DND-41 (cell line): ENCODE results near the gene WDR90.
A peak's percentile ranks its signal among the peaks of the same experiment; 100 is the strongest.

Source experiments
- ATAC-seq: fragments of 200-7000 bp; cut with Tn5 transposase; 3 replicates; pipeline ENCODE4 v1.9.1; 2021; ENCODE audit warnings: low read depth; ENCODE audit not compliant: insufficient read depth
- DNase-seq: peaks from one replicate; pipeline ENCODE4 v3.0.0-alpha.2; 2020
- H2AFZ ChIP-seq: 2 replicates; pipeline ENCODE4 v1.6.0; 2012; ENCODE audit warnings: low read depth, low read length
- H3K27ac ChIP-seq: 2 replicates; pipeline ENCODE4 v1.5.1; 2012; ENCODE audit warnings: low read length, inconsistent platforms
- H3K27me3 ChIP-seq: fragments of 200-600 bp; sonication (generic); 2 replicates; pipeline ENCODE4 v1.6.0; 2012; ENCODE audit warnings: low read length, mild to moderate bottlenecking, inconsistent platforms; ENCODE audit not compliant: insufficient read depth, poor library complexity
- H3K36me3 ChIP-seq: 2 replicates; pipeline ENCODE4 v1.5.1; 2012; ENCODE audit warnings: low read length, inconsistent platforms; ENCODE audit not compliant: insufficient read depth
- H3K4me1 ChIP-seq: 2 replicates; pipeline ENCODE4 v1.5.1; 2012; ENCODE audit warnings: mild to moderate bottlenecking, low read length; ENCODE audit not compliant: insufficient read depth
- H3K4me2 ChIP-seq: 2 replicates; pipeline ENCODE4 v1.6.0; 2012; ENCODE audit warnings: mild to moderate bottlenecking, moderate library complexity, low read length, inconsistent platforms; ENCODE audit not compliant: insufficient read depth
- H3K4me3 ChIP-seq, 2 experiments: fragments of 200-600 bp in 1 of 2; shearing (Covaris generic) in 1 of 2; 2 replicates each; pipeline ENCODE4 v1.5.1; 2012 to 2016; ENCODE audit warnings: inconsistent platforms in 2 of 2, low read length in 2 of 2, mild to moderate bottlenecking in 2 of 2, low read depth in 1 of 2, moderate library complexity in 1 of 2
- H3K79me2 ChIP-seq: 2 replicates; pipeline ENCODE4 v1.6.0; 2012; ENCODE audit warnings: low read length, inconsistent platforms; ENCODE audit not compliant: insufficient read depth
- H3K9ac ChIP-seq: 2 replicates; pipeline ENCODE4 v1.6.0; 2012; ENCODE audit warnings: low read depth, mild to moderate bottlenecking, inconsistent platforms, low read length, moderate library complexity
- H3K9me3 ChIP-seq: 2 replicates; pipeline ENCODE4 v1.5.1; 2012; ENCODE audit warnings: low read length, moderate library complexity, mild to moderate bottlenecking, inconsistent platforms; ENCODE audit not compliant: insufficient read depth, severe bottlenecking
- H4K20me1 ChIP-seq: 2 replicates; pipeline ENCODE4 v1.6.0; 2012; ENCODE audit warnings: low read length; ENCODE audit not compliant: insufficient read depth
- EZH2 ChIP-seq: IDR thresholded peaks from 3 replicates; pipeline ENCODE4 v1.6.1; 2012; ENCODE audit warnings: borderline replicate concordance, low read depth, mild to moderate bottlenecking, moderate library complexity, low read length, inconsistent platforms; ENCODE audit not compliant: severe bottlenecking
- TF ChIP-seq, protein P1 (sequence below): IDR thresholded peaks from 2 replicates; pipeline ENCODE4 v1.5.1; 2012; ENCODE audit warnings: borderline replicate concordance, low read length, moderate library complexity, mild to moderate bottlenecking; ENCODE audit not compliant: poor library complexity, severe bottlenecking; ENCODE audit errors: extremely low read depth

The WDR90 gene

DNA sequence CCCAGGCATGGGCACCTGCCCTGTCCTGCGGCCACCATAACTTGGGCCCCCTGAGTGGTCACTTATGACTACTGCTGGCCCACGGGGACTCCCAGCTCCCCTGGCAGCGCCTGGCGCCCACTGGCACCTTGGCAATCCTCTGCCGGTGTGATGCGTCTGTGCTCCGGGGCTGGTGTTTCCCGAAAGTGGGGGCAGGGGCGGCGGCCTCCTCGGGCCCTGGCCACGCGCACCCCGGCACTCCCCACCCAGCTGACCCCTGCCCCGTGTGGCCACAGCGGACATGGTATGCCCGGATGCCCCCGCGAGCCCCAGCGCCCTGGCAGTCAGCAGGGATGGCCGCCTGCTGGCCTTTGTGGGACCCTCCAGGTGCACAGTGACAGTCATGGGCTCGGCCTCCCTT lies 8.3 kb downstream of the WDR90 start:
- no peak overlapping the region for H3K4me2 ChIP-seq
- H3K27me3 ChIP-seq = no peaks in the 10 kb centered on the region
- H2AFZ ChIP-seq = no peak overlapping the region
- no peaks in the 10 kb centered on the region for H3K9me3 ChIP-seq
- TF ChIP-seq EZH2 = no peak
- TF ChIP-seq, protein P1, sequence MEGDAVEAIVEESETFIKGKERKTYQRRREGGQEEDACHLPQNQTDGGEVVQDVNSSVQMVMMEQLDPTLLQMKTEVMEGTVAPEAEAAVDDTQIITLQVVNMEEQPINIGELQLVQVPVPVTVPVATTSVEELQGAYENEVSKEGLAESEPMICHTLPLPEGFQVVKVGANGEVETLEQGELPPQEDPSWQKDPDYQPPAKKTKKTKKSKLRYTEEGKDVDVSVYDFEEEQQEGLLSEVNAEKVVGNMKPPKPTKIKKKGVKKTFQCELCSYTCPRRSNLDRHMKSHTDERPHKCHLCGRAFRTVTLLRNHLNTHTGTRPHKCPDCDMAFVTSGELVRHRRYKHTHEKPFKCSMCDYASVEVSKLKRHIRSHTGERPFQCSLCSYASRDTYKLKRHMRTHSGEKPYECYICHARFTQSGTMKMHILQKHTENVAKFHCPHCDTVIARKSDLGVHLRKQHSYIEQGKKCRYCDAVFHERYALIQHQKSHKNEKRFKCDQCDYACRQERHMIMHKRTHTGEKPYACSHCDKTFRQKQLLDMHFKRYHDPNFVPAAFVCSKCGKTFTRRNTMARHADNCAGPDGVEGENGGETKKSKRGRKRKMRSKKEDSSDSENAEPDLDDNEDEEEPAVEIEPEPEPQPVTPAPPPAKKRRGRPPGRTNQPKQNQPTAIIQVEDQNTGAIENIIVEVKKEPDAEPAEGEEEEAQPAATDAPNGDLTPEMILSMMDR = no peak
- peaks cover 87% of the 10 kb centered on the region for H3K36me3 ChIP-seq
- H3K9ac ChIP-seq = no peak overlapping the region
- H3K79me2 ChIP-seq = no peaks in the 10 kb centered on the region
- no peak overlapping the region for H3K4me3 ChIP-seq
- ATAC-seq (no peak), DNase-seq (no peak)
- no peak overlapping the region for H3K27ac ChIP-seq
- peaks cover 23% of the 10 kb centered on the region for H4K20me1 ChIP-seq
- no peaks in the 10 kb centered on the region for H3K4me1 ChIP-seq

DNA sequence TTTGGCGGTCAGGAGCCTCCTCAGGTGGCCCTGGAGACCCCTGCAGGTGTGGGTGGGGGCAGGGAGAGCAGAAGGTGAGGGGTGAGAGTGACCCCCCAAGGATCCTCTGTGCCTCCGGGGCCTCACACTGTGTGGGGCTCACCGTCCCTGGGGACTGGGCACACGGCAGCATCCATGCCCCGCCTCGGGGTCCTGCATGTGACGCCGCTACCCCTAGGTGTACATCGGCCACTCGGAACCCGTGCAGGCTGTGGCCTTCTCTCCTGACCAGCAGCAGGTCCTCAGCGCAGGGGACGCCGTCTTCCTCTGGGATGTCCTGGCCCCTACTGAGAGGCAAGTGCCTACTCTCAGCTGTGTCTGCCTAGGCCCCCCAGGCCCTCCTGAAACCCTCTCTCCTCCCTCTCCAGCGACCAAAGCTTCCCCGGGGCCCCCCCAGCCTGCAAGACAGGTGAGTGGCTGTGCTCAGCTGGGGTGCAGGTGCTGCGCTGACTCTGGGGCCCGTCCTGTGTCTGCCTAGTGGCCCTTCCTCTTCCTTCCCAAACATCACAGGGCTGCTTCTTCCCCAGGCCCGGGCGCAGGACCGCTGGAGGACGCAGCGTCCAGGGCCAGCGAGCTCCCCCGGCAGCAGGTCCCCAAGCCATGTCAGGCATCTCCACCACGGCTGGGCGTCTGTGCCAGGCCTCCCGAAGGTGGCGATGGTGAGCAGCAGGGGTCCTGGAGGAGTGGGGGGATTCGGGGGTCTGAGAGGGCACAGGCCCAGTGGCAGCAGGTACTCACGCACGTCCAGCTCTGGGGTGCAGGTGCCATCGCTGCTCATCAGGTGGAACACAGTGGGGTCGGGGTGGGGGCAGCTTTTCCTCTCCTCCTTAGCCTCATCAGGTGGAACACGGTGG lies 9.8 kb downstream of the WDR90 start:
- DNase-seq = no peak
- Histone ChIP-seq H3K9ac (no peak overlapping the region), H3K4me2 (no peak overlapping the region), H3K27me3 (no peaks in the 10 kb centered on the region), H3K4me3 (no peak overlapping the region), H4K20me1 (peaks cover 23% of the 10 kb centered on the region), H3K36me3 (peaks cover 78% of the 10 kb centered on the region), H3K27ac (no peak overlapping the region), H2AFZ (no peak overlapping the region), H3K9me3 (no peaks in the 10 kb centered on the region), H3K79me2 (no peaks in the 10 kb centered on the region), H3K4me1 (no peaks in the 10 kb centered on the region)
- no peak for ATAC-seq
- TF ChIP-seq EZH2 = no peak
- TF ChIP-seq, protein P1 = peak; percentile 38

DNA sequence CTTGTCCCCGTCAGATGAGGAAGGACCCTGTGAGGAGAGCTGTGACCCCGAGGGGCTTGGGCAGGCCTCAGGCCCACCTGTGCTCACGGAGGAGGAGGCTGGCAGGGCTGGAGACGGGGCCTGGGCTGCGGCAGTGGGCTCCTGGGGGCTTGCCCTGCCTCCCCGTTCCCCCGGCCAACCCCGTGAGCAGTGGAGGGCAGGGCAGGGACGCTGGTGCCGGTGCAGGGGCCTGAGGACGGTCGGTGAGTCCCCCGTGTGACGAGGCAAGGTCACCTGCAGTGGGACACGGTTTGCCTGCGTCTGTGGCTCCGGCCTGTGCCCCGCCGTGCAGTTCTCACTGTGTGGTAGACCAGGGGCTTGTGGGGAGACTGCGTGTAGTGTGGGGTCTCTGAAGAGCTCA lies 10.5 kb downstream of the WDR90 start:
- Histone ChIP-seq H3K4me2 (no peak overlapping the region), H3K36me3 (peaks cover 79% of the 10 kb centered on the region), H3K79me2 (no peaks in the 10 kb centered on the region), H3K27ac (no peak overlapping the region), H3K4me1 (no peaks in the 10 kb centered on the region), H3K9me3 (no peaks in the 10 kb centered on the region), H3K27me3 (no peaks in the 10 kb centered on the region), H3K9ac (no peak overlapping the region), H2AFZ (no peak overlapping the region), H4K20me1 (peaks cover 23% of the 10 kb centered on the region), H3K4me3 (no peak overlapping the region)
- ATAC-seq (no peak), DNase-seq (no peak)
- TF ChIP-seq EZH2 = no peak
- TF ChIP-seq, protein P1 = no peak
